Smooth muscle cell (in vitro differentiated cells): ENCODE measurements around the gene ERFE. TPM values are rescaled to one million over a fixed set of nuclear protein-coding genes. Genes with fewer than 3 reads are reported as not detected.
A peak's percentile ranks its signal among the peaks of the same experiment; 100 is the strongest.

ENCODE experiments used
- DNase-seq: peaks from one replicate; lab custom pipeline; 2025; ENCODE audit not compliant: unreplicated experiment; lab: John Stamatoyannopoulos, UW
- H2AFZ ChIP-seq: fragments of 200-600 bp; sonication (generic); 2 replicates; pipeline ENCODE4 v1.6.0; 2016; ENCODE audit warnings: antibody characterized with exemption, low read depth, mild to moderate bottlenecking
- H3F3A ChIP-seq: fragments of 200-600 bp; sonication (generic); 2 replicates; pipeline ENCODE4 v1.6.0; 2017; ENCODE audit warnings: antibody characterized with exemption, low read depth
- H3K27ac ChIP-seq: fragments of 200-600 bp; sonication (generic); 2 replicates; pipeline ENCODE4 v1.5.1; 2016; ENCODE audit warnings: low read depth, mild to moderate bottlenecking
- H3K27me3 ChIP-seq: fragments of 200-600 bp; sonication (generic); 2 replicates; pipeline ENCODE4 v1.6.1; 2016; ENCODE audit warnings: low read depth, mild to moderate bottlenecking
- H3K36me3 ChIP-seq: fragments of 200-600 bp; sonication (generic); 2 replicates; pipeline ENCODE4 v1.5.1; 2016; ENCODE audit warnings: low read depth
- H3K4me1 ChIP-seq: fragments of 200-600 bp; sonication (generic); 2 replicates; pipeline ENCODE4 v1.5.1; 2016; ENCODE audit warnings: low read depth
- H3K4me2 ChIP-seq: fragments of 200-600 bp; sonication (generic); 2 replicates; pipeline ENCODE4 v1.6.0; 2016; ENCODE audit warnings: mild to moderate bottlenecking
- H3K4me3 ChIP-seq: fragments of 200-600 bp; sonication (generic); 2 replicates; pipeline ENCODE4 v1.5.1; 2016; ENCODE audit warnings: mild to moderate bottlenecking
- H3K79me2 ChIP-seq: fragments of 200-600 bp; sonication (generic); 2 replicates; pipeline ENCODE4 v1.6.0; 2016; ENCODE audit warnings: low read depth, mild to moderate bottlenecking
- H3K9ac ChIP-seq: fragments of 200-600 bp; sonication (generic); 2 replicates; pipeline ENCODE4 v1.6.0; 2016; ENCODE audit warnings: low read depth
- H3K9me3 ChIP-seq: fragments of 200-600 bp; sonication (generic); replicated peaks from 2 replicates; pipeline ENCODE4 v1.5.1; 2016; ENCODE audit warnings: low read depth
- H4K20me1 ChIP-seq: fragments of 200-600 bp; sonication (generic); 2 replicates; pipeline ENCODE4 v1.6.0; 2016; ENCODE audit warnings: low read depth
- WGBS: methylation state at CpG from one replicate; pipeline ENCODE4 v1.1.7; 2016; ENCODE audit warnings: low lambda C conversion rate; 5-methylcytosine and 5-hydroxymethylcytosine counted together
- polyA plus RNA-seq: library from polyadenylated mRNA; unstranded; fragments of >200 nt; fragmentation: Nextera tagmentation; extraction: Ambion mirVana; gene quantifications from 2 replicates; pipeline ENCODE4 v1.2.1, GENCODE V29; 2016
- total RNA-seq: library from RNA; depleted of rRNA; stranded (reverse); fragments of >200 nt; gene quantifications from 2 replicates; pipeline ENCODE4 v1.2.3, GENCODE V29; 2014
- TF ChIP-seq, protein P1 (sequence below): fragments of 200-600 bp; sonication (generic); IDR thresholded peaks from 2 replicates; pipeline ENCODE4 v1.5.1; 2017; ENCODE audit warnings: borderline replicate concordance, mild to moderate bottlenecking, antibody characterized with exemption; ENCODE audit not compliant: insufficient read depth, poor library complexity, severe bottlenecking

The ERFE gene
- total and polyA plus RNA-seq, 2 experiments from 2014 or later, result 2.4 TPM; not detected in 1

- Histone ChIP-seq H3K27me3 (no peaks in the 10 kb centered on the region), H3F3A (no peaks in the 10 kb centered on the region), H3K4me2 (no peak overlapping the region), H3K79me2 (no peaks in the 10 kb centered on the region), H3K27ac (no peak overlapping the region), H3K4me1 (no peaks in the 10 kb centered on the region), H3K4me3 (no peak overlapping the region), H4K20me1 (peaks cover 4% of the 10 kb centered on the region), H3K36me3 (peaks cover 22% of the 10 kb centered on the region), H2AFZ (no peak overlapping the region), H3K9me3 (no peaks in the 10 kb centered on the region), H3K9ac (no peak overlapping the region)
- DNase-seq, result no peak
- TF ChIP-seq, protein P1, sequence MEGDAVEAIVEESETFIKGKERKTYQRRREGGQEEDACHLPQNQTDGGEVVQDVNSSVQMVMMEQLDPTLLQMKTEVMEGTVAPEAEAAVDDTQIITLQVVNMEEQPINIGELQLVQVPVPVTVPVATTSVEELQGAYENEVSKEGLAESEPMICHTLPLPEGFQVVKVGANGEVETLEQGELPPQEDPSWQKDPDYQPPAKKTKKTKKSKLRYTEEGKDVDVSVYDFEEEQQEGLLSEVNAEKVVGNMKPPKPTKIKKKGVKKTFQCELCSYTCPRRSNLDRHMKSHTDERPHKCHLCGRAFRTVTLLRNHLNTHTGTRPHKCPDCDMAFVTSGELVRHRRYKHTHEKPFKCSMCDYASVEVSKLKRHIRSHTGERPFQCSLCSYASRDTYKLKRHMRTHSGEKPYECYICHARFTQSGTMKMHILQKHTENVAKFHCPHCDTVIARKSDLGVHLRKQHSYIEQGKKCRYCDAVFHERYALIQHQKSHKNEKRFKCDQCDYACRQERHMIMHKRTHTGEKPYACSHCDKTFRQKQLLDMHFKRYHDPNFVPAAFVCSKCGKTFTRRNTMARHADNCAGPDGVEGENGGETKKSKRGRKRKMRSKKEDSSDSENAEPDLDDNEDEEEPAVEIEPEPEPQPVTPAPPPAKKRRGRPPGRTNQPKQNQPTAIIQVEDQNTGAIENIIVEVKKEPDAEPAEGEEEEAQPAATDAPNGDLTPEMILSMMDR, result no peak
These were observed 17.8 kb downstream of the ERFE start for GRCh38 chr2:238176613-238177012.

DNA sequence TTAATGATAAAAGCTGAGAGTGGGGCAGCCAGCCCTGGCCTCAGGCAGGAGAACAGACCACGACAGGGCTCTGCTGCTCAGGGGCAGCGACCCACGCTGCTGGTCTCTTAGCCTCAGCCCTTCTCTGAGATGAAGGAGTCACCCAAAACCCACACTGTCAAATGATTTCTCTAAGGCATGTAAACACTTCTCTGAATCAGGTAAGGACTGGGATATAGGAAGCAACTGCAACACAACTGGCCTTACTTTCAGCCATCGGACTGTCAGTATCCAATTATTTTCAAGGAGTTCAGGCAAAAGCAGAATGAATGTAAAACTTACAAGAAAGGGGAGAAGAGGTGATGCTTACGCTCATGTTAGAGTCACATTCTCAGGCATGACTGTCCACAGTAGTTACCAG lies 21.8 kb downstream of the ERFE start:
- H3K27ac ChIP-seq, result no peak overlapping the region
- 88% methylated on average over 5 of the region's 5 CpGs for WGBS
- H3K4me1 ChIP-seq, result no peaks in the 10 kb centered on the region
- no peaks in the 10 kb centered on the region for H3K27me3 ChIP-seq
- no peak overlapping the region for H3K4me3 ChIP-seq
- no peak overlapping the region for H3K9ac ChIP-seq
- no peaks in the 10 kb centered on the region for H3K9me3 ChIP-seq
- H3K79me2 ChIP-seq, result no peaks in the 10 kb centered on the region
- H4K20me1 ChIP-seq, result peaks cover 8% of the 10 kb centered on the region
- no peak overlapping the region for H2AFZ ChIP-seq
- DNase-seq, result no peak
- H3K4me2 ChIP-seq, result no peak overlapping the region
- TF ChIP-seq, protein P1, result no peak
- no peaks in the 10 kb centered on the region for H3F3A ChIP-seq
- peaks cover 30% of the 10 kb centered on the region for H3K36me3 ChIP-seq

- WGBS, result 97% methylated on average over 6 of the region's 6 CpGs
These were observed 23.6 kb downstream of the ERFE start for GRCh38 chr2:238182362-238182761.

DNA sequence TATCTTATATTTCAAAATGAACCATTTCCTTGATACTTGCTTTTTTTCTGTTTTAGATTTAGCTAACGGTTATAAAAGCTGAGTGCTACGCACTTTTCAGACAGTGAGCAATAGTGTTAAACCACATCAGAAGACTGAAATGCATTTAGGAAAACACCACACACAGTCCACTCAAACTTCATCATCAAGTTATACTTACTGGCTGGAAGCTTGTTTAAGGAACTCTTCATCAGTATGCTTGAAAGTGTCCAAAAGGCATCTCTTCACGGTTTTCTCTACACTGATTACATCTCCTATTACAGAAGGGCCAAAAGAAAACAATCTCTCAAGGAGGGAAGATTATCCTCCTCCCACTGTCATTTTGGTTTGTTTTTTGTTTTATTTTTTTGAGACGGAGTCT lies 25.1 kb downstream of the ERFE start:
- Histone ChIP-seq H2AFZ (no peak overlapping the region), H4K20me1 (peaks cover 7% of the 10 kb centered on the region), H3K36me3 (peaks cover 31% of the 10 kb centered on the region), H3K27ac (peak overlapping the region; percentile 88), H3K4me2 (peak overlapping the region; percentile 12), H3K4me3 (no peak overlapping the region), H3K9me3 (no peaks in the 10 kb centered on the region), H3K27me3 (no peaks in the 10 kb centered on the region), H3K79me2 (no peaks in the 10 kb centered on the region), H3K4me1 (no peaks in the 10 kb centered on the region), H3K9ac (peak overlapping the region; percentile 49), H3F3A (no peaks in the 10 kb centered on the region)
- TF ChIP-seq, protein P1, result no peak
- WGBS, result 59% methylated on average over 4 of the region's 4 CpGs
- no peak for DNase-seq

More at GRCh38 chr2:238182362-238182761, 23.6 kb downstream of the ERFE start:
- Histone ChIP-seq H3K4me2 (no peak overlapping the region), H3K4me3 (no peak overlapping the region), H3K4me1 (no peaks in the 10 kb centered on the region), H3K79me2 (no peaks in the 10 kb centered on the region), H3K9ac (no peak overlapping the region), H4K20me1 (peaks cover 8% of the 10 kb centered on the region), H3K9me3 (no peaks in the 10 kb centered on the region), H3F3A (no peaks in the 10 kb centered on the region), H3K27me3 (no peaks in the 10 kb centered on the region), H2AFZ (no peak overlapping the region), H3K27ac (peak overlapping the region; percentile 88), H3K36me3 (peaks cover 35% of the 10 kb centered on the region)
- no peak for DNase-seq
- TF ChIP-seq, protein P1, result no peak
